GM19240 (cell line): ENCODE measurements around the gene BCAS3.

Experiments
- DNase-seq: peaks from one replicate; pipeline ENCODE4 v3.0.0; 2011; ENCODE audit warnings: low spot score; ENCODE audit not compliant: insufficient read length

The BCAS3 gene

DNA sequence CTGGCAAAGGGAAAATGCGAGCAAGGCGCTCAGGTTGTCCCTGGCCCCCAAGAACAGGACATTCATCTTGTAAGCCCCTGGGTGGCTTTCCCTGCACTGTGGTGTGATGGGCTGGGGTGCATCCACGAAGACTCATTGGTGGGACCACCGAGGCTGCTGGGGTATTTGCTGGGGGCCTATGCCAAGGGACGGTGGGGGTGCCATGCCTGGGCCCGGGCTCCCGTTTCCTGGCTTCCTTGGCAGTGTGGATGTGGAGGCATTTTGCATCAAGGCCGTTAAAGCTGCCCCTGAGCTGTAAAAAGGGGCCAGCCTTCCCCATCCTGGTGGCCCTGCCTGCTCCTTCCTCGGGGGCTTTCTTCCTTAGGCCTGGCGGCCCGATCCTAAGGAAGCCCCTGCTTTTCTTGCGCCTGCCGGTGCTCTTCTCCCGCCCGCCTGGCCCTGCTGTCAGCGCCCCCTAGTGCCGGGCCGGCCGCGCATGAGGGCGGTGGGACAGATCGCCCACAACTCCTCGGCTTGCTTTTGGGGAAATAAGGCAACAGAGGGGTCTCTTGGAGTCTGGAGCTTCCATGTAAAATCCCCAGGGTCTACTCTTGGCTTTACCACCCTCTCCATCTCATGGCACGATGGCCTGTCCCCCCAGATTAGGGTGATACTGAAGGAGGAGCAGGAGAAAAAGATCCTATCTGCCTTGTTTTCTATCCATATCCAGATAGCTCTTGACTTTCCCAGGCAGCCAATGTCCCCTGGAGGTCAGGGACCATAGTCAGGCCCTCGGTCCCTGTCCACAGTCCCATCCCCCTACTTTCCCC is 712.2 kb downstream of the BCAS3 start:
- no peak for DNase-seq

- DNase-seq, result no peak
These were observed 712.8 kb downstream of the BCAS3 start for GRCh38 chr17:61390479-61390791.

GRCh38 chr17:61391595-61392291 is 714.1 kb downstream of the BCAS3 start:
- DNase-seq, result no peak

DNA sequence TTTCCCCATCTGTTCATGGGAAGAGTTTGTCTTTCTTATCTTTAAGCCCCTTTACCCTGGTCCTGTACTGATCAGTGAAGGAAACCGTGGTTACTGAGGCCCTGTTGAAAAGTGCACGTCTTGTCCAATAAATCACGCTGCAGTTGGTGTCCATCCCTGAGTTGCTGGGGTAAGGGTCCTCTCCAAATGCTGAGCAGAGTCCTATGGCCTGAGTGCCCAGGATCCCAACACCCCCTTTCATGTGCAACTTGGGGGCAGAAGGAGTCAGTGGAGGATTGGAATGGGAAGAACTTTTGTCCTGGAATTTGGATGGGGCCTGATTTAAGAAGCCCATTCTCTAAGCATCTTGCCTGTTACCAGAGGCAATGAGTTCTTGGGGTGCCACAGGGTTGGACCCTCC is 715.0 kb downstream of the BCAS3 start:
- no peak for DNase-seq

DNA sequence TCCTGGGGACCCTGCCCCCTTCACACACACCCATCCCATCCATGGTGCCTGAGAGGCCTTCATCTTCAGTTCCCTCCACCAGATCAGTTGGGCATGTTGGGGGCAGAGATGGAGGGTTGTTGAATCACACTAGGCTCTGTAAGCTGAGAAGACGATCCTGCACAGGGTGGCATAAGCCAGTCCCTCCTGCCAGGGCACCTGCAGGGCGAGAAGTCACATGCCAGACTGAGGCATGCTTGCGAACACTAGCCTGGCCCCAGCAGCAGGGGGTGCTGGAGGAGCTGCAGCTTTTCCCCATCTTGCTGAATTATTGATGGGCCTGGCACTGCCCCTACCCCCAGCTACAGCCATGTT is 715.9 kb downstream of the BCAS3 start:
- no peak for DNase-seq

GRCh38 chr17:61393904-61394629 is 716.4 kb downstream of the BCAS3 start:
- no peak for DNase-seq

DNA sequence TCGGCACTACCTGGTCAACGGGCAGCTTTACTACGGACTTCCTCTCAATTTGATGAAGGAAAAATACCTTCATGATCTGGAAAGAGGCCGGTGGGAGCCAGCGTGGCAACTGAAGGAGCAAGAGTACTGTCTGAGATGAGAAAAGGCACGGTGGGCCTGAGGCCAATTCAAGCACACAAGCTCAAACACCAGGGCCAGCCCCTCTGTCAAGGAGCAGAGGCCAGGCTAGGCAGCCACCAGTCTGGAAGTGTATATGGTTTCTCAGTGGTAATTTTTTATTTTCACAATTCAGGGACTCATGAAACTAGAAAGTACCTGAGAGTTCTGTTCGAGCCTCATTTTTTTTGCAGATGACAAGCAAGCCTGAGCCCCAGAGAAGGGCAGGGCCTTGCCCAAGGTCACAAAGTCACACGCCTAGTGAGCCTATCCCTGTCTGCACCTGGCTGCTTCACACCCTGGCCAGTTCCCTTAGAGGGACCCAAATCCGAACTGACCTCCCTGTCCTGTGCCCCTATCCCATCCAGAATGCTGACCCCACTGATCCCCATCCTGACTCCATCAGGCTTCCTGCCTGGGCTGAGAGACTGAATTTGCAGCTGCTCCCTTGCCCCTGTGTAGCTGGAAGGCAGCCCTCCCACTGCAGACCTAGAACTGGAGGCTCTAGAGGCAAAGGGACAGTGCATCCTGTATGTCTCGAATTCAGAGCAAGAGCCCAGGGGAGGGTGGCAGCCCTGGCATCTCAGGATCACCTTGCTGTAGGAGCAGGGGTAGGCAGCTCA is 717.2 kb downstream of the BCAS3 start:
- DNase-seq, result no peak

DNA sequence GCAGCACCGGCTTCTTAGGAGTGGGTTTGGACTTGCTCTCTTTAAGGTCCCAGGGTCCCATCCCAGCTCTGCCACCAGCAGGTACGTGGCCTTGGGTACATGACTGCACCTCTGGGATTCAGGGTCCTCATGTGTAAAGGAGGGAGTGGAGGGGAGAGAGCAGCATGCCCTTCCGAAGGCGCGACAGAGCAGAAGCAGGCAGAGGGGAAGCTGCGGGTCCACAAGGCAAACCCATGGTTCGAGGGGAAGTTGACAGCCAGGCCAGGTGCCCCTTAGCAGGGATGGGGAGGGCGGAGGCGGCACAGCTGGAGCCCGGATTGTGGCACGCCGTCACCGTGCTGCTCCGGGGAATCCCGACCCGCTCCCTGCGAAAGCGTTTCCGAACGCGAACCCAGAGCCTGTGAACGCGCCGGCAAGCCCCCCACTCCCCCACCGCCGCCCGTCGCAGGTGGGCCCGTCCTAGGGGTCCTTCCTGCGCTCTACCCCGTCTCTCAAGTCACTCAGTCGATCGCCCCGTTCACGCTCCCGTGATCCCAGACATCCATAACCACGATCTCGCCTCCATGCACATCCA is 717.8 kb downstream of the BCAS3 start:
- DNase-seq, result no peak

DNA sequence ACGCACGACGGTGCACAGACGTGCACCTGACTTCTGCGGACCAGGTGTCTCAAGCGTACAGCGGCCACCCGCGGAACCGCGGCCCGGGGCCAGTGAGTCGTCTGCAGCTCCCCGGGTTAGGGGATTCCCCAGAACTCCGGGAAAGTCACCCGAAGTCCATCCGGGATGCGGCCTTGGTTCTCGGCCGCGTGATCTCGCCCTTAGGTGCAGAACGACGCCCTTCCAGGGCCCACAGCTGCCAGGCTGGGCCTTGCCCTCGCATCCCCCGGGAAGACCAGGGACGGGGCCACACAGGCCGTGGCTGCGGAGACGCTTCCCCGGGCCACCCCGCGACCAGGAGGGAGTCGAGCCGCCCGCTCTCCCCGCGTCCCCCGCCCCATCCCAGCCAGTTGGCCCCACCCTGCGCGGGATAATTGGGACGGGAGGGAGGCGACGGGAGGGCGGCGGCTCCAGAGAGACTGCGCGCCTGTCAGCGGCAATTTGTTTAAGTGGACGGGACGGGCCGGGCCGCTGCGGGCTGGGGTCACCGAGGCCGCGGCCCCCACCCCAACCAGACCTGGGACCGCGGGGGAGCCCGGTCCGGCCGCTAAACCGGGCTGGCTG is 718.4 kb downstream of the BCAS3 start:
- DNase-seq, result no peak

- no peak for DNase-seq
These were observed 719.0 kb downstream of the BCAS3 start for GRCh38 chr17:61396586-61397085.

- DNase-seq, result no peak
These were observed 719.6 kb downstream of the BCAS3 start for GRCh38 chr17:61397086-61397842.

- no peak for DNase-seq
These were observed 721.1 kb downstream of the BCAS3 start for GRCh38 chr17:61398721-61399130.

GRCh38 chr17:61399131-61400065 is 721.7 kb downstream of the BCAS3 start, which contains the start of gene TBX2:
Gene TBX2, plus strand, starts transcription at chr17:61399843. Its CDS starts 334 bp downstream, at chr17:61400177.
- no peak for DNase-seq

DNA sequence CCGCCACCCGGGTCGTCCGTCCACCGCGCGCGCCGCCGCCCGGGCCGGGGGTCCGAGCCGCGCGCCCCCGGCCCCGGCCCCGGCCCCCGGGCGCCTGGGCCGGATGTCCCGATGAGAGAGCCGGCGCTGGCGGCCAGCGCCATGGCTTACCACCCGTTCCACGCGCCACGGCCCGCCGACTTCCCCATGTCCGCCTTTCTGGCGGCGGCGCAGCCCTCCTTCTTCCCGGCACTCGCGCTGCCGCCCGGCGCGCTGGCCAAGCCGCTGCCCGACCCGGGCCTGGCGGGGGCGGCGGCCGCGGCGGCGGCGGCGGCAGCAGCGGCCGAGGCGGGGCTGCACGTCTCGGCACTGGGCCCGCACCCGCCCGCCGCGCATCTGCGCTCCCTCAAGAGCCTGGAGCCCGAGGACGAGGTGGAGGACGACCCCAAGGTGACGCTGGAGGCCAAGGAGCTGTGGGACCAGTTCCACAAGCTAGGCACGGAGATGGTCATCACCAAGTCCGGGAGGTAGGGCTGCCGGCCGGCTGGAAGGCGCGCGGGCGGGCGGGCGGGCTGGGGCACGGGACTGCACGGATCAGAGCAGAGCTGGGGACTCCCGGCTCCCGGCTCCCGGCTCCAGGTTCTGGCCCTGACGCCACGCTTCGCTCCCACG is 722.5 kb downstream of the BCAS3 start:
- DNase-seq, result no peak

DNA sequence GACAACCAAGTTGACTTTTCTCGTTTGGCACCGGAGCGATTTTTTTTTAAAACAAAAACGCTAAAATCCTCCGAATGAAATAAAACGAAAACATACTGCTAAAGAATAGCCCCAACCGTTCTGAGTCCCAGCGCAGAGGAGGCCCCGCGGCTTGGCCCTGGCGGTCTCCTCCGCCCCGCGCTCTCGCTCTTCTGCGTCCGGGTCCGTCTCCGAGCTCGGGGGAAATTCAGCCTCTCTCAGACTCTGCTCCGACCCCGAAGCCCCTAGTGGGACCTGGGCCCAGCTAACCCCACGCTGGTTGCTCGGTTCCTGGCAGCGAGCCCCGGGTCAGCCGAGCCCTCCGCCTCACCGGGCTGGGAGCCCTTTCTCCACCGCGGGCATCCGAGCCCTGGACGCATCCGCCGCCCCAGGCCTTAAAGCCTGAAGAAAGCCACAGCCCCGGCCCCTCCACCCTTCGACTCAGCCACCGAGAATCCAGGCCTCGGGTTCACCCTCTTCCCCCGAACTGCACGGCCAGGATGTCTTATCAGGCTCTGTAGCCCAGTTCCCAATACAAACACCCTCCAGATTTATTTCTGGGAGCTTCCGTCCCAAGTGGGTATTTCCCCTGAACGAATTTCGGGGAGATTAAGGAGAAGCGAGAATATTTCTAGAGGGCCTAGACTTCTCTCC is 723.2 kb downstream of the BCAS3 start:
- DNase-seq, result no peak

DNA sequence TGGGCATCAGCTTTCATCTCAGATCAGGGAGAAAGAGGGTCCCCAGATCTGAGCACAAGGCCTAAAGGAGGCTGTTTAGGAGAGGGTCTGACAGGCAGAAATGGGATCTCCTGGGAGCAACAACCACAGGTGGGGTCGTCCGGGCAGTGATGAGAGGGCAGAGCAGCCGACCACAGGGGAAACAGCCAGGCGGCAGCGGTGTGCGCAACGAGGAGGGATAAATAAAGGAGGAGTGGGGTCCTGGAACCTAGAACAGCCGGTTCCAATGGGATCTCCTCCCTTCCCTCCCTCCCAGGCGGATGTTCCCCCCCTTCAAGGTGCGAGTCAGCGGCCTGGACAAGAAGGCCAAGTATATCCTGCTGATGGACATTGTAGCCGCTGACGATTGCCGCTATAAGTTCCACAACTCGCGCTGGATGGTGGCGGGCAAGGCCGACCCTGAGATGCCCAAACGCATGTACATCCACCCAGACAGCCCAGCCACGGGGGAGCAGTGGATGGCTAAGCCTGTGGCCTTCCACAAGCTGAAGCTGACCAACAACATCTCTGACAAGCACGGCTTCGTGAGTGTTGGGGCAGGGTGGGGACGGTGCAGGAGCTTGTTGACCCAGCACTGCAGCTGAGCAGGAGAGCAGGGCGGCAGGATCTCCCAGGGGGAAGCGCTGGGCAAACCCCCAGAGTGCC is 723.9 kb downstream of the BCAS3 start:
- DNase-seq, result no peak

DNA sequence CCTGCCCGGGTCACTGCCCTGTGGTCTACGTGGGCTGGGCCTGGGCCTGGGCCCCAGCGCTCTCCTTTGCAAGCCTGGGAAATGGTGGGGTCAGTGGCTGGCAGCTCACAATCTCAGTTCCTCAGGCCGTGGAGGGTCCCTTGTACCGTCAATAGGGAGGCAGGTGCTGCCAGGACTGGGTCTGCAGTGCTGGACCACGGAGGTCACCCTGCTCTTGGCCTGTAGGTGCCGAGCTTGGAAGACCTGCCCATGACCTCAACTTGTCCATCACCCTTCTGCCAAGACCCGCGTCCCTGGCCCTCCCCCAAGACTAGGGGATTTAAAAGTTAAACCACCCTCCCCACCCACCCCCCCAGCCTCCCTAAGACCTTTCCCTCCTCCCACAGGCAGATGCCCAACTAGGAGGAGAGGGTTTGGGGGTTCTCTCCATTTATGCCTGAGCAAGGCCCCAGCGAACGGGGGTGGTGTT is 724.5 kb downstream of the BCAS3 start:
- DNase-seq, result no peak
